ENCODE results near the gene PRKG1. TPM values are rescaled to one million over a fixed set of nuclear protein-coding genes. Genes with fewer than 3 reads are reported as not detected.

The PRKG1 gene
- total RNA-seq, 2 experiments from 2014 or later = not detected

DNA sequence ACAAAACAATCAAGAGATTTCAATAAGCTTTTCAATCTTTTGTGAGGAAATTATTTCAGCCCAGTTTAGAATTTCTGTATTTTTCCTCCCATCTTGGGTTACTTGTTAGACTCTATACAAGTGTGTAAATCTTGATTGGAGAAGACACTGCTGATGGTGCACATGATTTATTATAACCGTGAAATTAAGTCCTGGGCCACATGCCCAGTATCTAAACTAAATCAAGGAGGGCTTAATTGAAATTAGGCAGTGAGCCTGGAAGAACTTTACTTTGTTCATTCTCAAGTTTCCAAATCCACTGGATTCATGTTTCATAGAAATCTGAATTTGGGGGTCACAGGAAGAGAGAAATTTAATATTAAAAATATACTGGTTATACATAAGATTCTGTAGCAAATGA, 580.6 kb downstream of the PRKG1 start:
- no peak overlapping the region for H3K4me3 Mint-ChIP-seq
- no peak overlapping the region for H3K27ac Mint-ChIP-seq
- DNase-seq = no peak
- peaks cover 3% of the 10 kb centered on the region for H3K27me3 Mint-ChIP-seq
- ChIA-PET CTCF (no interaction called here), POLR2A (no interaction called here)
- H3K36me3 Mint-ChIP-seq (ENCODE audit: low read depth) = no peaks in the 10 kb centered on the region
- no peaks in the 10 kb centered on the region for H3K9me3 Mint-ChIP-seq
- no peaks in the 10 kb centered on the region for H3K4me1 Mint-ChIP-seq

- H3K4me1 Mint-ChIP-seq = no peaks in the 10 kb centered on the region
- DNase-seq = no peak
- H3K4me3 Mint-ChIP-seq = no peak overlapping the region
- no peaks in the 10 kb centered on the region for H3K9me3 Mint-ChIP-seq
- ChIA-PET POLR2A (no interaction called here), CTCF (no interaction called here)
- H3K27ac Mint-ChIP-seq = no peak overlapping the region
- no peaks in the 10 kb centered on the region for H3K36me3 Mint-ChIP-seq (ENCODE audit: low read depth)
- H3K27me3 Mint-ChIP-seq = peaks cover 3% of the 10 kb centered on the region
Measured at GRCh38 chr10:51656503-51656902, 582.2 kb downstream of the PRKG1 start.

GRCh38 chr10:51658000-51658399, 583.7 kb downstream of the PRKG1 start:
- no peak overlapping the region for H3K4me3 Mint-ChIP-seq
- POLR2A ChIA-PET = no interaction called here
- DNase-seq = no peak

DNA sequence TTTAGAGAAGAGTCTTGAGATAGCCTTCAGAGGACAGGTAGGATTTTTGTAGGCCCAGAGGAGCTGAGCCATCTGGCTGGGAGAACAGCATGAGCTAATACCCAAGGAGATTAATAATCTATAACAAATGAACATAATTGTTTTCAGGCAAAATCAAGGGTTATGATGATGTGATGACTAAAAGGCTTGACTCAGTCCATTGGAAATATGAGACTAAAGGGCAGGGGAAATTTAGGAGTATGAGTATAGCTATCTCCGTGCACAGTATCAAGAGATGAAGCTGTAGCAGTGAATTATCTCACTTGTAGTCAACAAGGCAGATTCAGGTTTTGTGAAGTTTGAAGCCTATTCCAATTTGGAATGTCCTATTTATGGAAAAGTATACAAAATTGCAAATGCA, 585.1 kb downstream of the PRKG1 start:
- no peaks in the 10 kb centered on the region for H3K36me3 Mint-ChIP-seq (ENCODE audit: low read depth)
- ChIA-PET POLR2A (no interaction called here), CTCF (no interaction called here)
- no peaks in the 10 kb centered on the region for H3K4me1 Mint-ChIP-seq
- H3K9me3 Mint-ChIP-seq = no peaks in the 10 kb centered on the region
- H3K27ac Mint-ChIP-seq = no peak overlapping the region
- no peak overlapping the region for H3K4me3 Mint-ChIP-seq
- H3K27me3 Mint-ChIP-seq = peaks cover 3% of the 10 kb centered on the region
- DNase-seq = no peak

More at GRCh38 chr10:51658000-51658399, 583.7 kb downstream of the PRKG1 start:
- CTCF ChIA-PET = no interaction called here
- H3K36me3 Mint-ChIP-seq (ENCODE audit: low read depth) = no peaks in the 10 kb centered on the region
- H3K9me3 Mint-ChIP-seq = no peaks in the 10 kb centered on the region
- peaks cover 3% of the 10 kb centered on the region for H3K27me3 Mint-ChIP-seq
- H3K4me1 Mint-ChIP-seq = no peaks in the 10 kb centered on the region
- no peak overlapping the region for H3K27ac Mint-ChIP-seq

DNA sequence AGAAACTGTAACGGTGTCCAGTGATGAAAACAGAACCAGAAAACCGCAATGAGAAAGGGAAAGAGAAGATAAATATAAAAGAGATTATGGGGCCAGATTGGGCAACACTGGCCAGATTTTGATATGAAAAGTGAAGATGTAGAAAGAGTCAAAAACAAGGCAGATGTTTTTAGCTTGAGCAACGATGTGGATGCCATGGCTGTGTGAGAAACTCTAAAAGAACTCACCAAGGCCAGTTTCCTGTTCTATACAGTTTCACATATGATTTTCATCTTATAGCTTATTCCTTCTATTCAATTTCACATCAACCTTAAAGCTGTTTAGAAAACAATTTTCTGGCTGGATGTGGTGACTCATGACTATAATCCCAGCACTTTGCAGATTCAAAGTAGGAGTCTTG, 588.8 kb downstream of the PRKG1 start:
- no peak for DNase-seq
- Mint-ChIP-seq H3K4me1 (no peaks in the 10 kb centered on the region), H3K27me3 (no peaks in the 10 kb centered on the region), H3K4me3 (no peak overlapping the region), H3K9me3 (no peaks in the 10 kb centered on the region), H3K36me3 (ENCODE audit: low read depth) (no peaks in the 10 kb centered on the region), H3K27ac (no peak overlapping the region)
- ChIA-PET POLR2A (no interaction called here), CTCF (no interaction called here)

DNA sequence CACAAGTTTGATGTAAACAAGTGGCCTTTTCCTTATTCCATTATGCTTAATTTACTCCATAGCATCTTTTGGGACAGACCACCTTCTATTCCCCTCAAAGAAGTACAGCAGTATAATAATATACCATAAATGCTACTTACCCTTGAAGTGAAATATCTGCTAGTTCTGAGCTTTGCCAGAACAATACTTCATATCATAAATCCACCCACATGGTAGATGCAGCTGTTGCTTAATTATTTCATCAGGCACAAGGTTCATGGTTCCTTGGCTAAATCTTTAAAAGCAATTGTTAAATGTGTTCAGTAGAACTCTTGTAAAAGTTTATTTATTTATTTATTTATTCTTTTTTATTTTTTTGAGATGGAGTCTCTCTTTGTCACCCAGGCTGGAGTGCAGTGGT, 592.2 kb downstream of the PRKG1 start:
- Mint-ChIP-seq H3K4me3 (no peak overlapping the region), H3K4me1 (no peaks in the 10 kb centered on the region), H3K27ac (no peak overlapping the region), H3K27me3 (no peaks in the 10 kb centered on the region), H3K36me3 (ENCODE audit: low read depth) (no peaks in the 10 kb centered on the region), H3K9me3 (no peaks in the 10 kb centered on the region)
- no peak for DNase-seq
- POLR2A ChIA-PET = no interaction called here
- CTCF ChIA-PET = no interaction called here

- DNase-seq = no peak
- H3K27me3 Mint-ChIP-seq = no peaks in the 10 kb centered on the region
- no peaks in the 10 kb centered on the region for H3K9me3 Mint-ChIP-seq
- ChIA-PET CTCF (interaction anchor here (0.7 kb wide), 1 partner anchor 99 kb away, joined by 4 read pairs; no protein-coding TSS in a partner anchor), POLR2A (no interaction called here)
- H3K36me3 Mint-ChIP-seq (ENCODE audit: low read depth) = no peaks in the 10 kb centered on the region
- H3K4me3 Mint-ChIP-seq = no peak overlapping the region
- H3K4me1 Mint-ChIP-seq = no peaks in the 10 kb centered on the region
- H3K27ac Mint-ChIP-seq = no peak overlapping the region
Measured at GRCh38 chr10:51667678-51668335, 593.5 kb downstream of the PRKG1 start.

DNA sequence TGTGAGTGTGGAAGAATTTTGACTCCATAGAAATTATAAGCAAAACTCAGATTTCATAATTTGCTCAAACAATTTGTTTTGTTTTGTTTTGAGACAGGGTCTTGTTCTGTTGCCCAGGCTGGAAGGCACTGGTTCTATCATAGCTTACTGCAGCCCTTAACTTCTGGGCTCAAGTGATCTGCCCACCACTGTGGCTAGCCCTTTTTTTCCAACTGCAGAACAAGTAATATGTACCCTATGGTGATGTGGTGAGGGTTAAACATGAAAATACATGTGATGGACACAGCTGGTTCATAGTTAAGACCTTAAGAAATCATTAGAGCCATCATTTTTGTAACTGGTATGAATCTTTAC, 594.0 kb downstream of the PRKG1 start:
- Mint-ChIP-seq H3K27ac (no peak overlapping the region), H3K36me3 (ENCODE audit: low read depth) (no peaks in the 10 kb centered on the region), H3K9me3 (no peaks in the 10 kb centered on the region), H3K27me3 (peaks cover 2% of the 10 kb centered on the region), H3K4me3 (no peak overlapping the region), H3K4me1 (no peaks in the 10 kb centered on the region)
- CTCF ChIA-PET = no interaction called here
- no peak for DNase-seq
- POLR2A ChIA-PET = no interaction called here

DNA sequence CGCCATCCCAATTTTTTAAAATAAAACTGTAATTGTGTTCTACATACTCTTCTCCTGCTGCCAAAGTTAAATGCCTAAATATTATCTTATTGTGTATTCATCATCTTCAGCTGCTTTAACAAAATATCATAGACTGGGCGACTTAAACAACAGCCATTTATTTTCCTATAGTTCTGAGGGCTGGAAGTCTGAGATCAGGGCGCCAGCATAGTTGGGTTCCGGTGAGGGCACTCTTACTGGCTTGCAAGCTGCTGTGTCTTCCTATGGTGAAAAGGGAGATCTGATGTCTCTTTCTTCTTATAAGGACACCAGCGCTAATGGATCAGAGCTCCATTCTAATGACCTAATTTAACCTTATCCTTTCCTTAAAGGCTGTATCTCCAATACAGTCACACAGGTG, 594.8 kb downstream of the PRKG1 start:
- DNase-seq = no peak
- Mint-ChIP-seq H3K4me3 (no peak overlapping the region), H3K27me3 (peaks cover 2% of the 10 kb centered on the region), H3K9me3 (no peaks in the 10 kb centered on the region), H3K4me1 (no peaks in the 10 kb centered on the region), H3K36me3 (ENCODE audit: low read depth) (no peaks in the 10 kb centered on the region), H3K27ac (no peak overlapping the region)
- CTCF ChIA-PET = no interaction called here
- POLR2A ChIA-PET = no interaction called here

DNA sequence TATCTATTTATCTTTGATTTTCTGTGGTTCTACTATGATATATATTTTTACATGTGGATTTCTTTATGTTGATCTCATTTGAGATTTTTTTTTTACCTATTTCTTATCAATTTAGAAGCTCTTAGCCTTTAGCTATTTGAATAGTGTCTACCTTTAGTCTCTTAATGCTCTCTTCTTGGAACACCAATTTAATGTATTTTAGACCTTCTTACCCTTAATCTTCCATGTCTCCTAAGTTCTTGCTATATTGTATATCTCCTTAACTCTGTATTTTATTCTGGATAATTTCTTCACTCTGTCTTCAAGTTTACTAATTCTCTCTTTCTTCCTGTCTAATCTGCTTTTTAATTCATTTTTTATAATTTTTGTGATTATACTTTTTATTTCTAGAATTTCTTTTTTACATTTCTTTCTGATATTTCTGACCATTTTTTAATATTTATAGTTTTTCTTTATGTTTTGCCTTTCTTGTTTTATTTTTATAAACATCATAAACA, 597.8 kb downstream of the PRKG1 start:
- ChIA-PET CTCF (no interaction called here), POLR2A (no interaction called here)
- Mint-ChIP-seq H3K36me3 (ENCODE audit: low read depth) (no peaks in the 10 kb centered on the region), H3K4me3 (no peak overlapping the region), H3K27ac (no peak overlapping the region), H3K4me1 (no peaks in the 10 kb centered on the region), H3K9me3 (no peaks in the 10 kb centered on the region), H3K27me3 (peaks cover 11% of the 10 kb centered on the region)
- no peak for DNase-seq

DNA sequence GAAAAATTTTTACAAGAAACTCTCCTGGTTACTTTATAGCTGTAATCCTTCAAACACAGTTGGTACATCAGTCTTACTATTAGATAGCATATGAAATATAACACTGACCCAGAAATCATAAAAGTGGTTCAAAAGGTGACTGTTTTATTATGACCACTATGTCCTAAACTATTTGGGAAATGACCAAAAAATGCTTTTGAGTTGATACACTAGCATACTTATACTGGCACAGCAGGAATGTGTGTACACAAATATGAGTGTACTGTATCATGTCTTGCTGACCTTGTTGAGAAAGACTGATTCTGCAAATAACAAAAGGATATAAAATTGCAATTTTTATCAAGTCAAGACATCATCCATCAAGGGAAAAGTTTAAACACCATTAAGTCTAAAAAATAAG, 600.8 kb downstream of the PRKG1 start:
- ChIA-PET CTCF (no interaction called here), POLR2A (interaction anchor here (0.7 kb wide), 1 partner anchor 672 kb away, joined by 5 read pairs; no protein-coding TSS in a partner anchor)
- Mint-ChIP-seq H3K27ac (no peak overlapping the region), H3K4me3 (no peak overlapping the region), H3K9me3 (no peaks in the 10 kb centered on the region), H3K27me3 (peaks cover 27% of the 10 kb centered on the region), H3K4me1 (no peaks in the 10 kb centered on the region), H3K36me3 (ENCODE audit: low read depth) (no peaks in the 10 kb centered on the region)
- no peak for DNase-seq

DNA sequence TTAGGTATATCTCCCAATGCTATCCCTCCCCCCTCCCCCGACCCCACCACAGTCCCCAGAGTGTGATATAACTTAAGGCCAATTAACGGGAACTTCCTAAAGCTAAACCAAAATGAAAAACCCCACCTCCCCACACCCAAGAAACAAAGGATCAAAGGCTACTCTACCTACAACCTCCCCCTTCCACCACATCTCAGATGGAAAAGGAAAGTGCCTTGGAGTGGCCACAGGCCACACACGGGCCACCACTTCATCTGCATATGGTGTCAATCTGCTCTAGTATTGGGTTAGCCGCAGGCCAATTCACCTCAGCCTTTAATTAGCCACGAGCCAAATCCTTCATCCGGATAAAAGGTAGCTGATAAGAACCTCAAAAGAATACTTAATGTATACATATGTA, 605.6 kb downstream of the PRKG1 start:
- no peak overlapping the region for H3K4me3 Mint-ChIP-seq
- peaks cover 38% of the 10 kb centered on the region for H3K27me3 Mint-ChIP-seq
- ChIA-PET POLR2A (no interaction called here), CTCF (interaction anchor here (1.6 kb wide), 1 partner anchor 9 kb away, joined by 3 read pairs; no protein-coding TSS in a partner anchor)
- H3K9me3 Mint-ChIP-seq = no peaks in the 10 kb centered on the region
- no peaks in the 10 kb centered on the region for H3K36me3 Mint-ChIP-seq (ENCODE audit: low read depth)
- H3K4me1 Mint-ChIP-seq = no peaks in the 10 kb centered on the region
- no peak overlapping the region for H3K27ac Mint-ChIP-seq
- DNase-seq = no peak

- H3K36me3 Mint-ChIP-seq (ENCODE audit: low read depth) = no peaks in the 10 kb centered on the region
- H3K4me1 Mint-ChIP-seq = no peaks in the 10 kb centered on the region
- no peak overlapping the region for H3K27ac Mint-ChIP-seq
- H3K4me3 Mint-ChIP-seq = no peak overlapping the region
- ChIA-PET POLR2A (no interaction called here), CTCF (interaction anchor here (1.3 kb wide), 1 partner anchor 95 kb away, joined by 3 read pairs; no protein-coding TSS in a partner anchor)
- no peaks in the 10 kb centered on the region for H3K9me3 Mint-ChIP-seq
- H3K27me3 Mint-ChIP-seq = peaks cover 22% of the 10 kb centered on the region
- no peak for DNase-seq
Measured at GRCh38 chr10:51683031-51683691, 608.9 kb downstream of the PRKG1 start.

- Mint-ChIP-seq H3K9me3 (peaks cover 3% of the 10 kb centered on the region), H3K4me1 (no peaks in the 10 kb centered on the region), H3K27me3 (peaks cover 12% of the 10 kb centered on the region), H3K36me3 (ENCODE audit: low read depth) (no peaks in the 10 kb centered on the region), H3K4me3 (no peak overlapping the region), H3K27ac (no peak overlapping the region)
- ChIA-PET CTCF (interaction anchor here (1.3 kb wide), 1 partner anchor 9 kb away, joined by 4 read pairs; no protein-coding TSS in a partner anchor), POLR2A (no interaction called here)
- no peak for DNase-seq
Measured at GRCh38 chr10:51685768-51686167, 611.5 kb downstream of the PRKG1 start.

Measured in activated CD4-positive, alpha-beta T cell treated with anti-CD3 and anti-CD28 coated beads, Interleukin-2, amount 10 ng/mL, durations not matched to agents 7 days and 5 days (primary cell).